ENCODE measurements around the gene KNSTRN. TPM values are rescaled to one million over a fixed set of nuclear protein-coding genes. Genes with fewer than 3 reads are reported as not detected.

Gene KNSTRN
- total RNA-seq, 1 experiment from 2014 or later = 85.2 TPM

- intact Hi-C loops (cut with micrococcal nuclease; ENCODE audit: unreplicated experiment) = no loop called here
- H3K79me2 ChIP-seq (ENCODE audit: low read depth) = peaks cover 33% of the 10 kb centered on the region
- no peaks in the 10 kb centered on the region for H3K9me2 ChIP-seq (ENCODE audit: insufficient read depth)
- peak overlapping the region; percentile 22; the same call in 1 of the 2 replicates for H3K4me3 ChIP-seq
- ChIA-PET POLR2A (ENCODE audit: unreplicated experiment) (no interaction called here), CTCF (interaction anchor here (0.6 kb wide), 1 partner anchor 20 kb away, joined by 6 read pairs; no protein-coding TSS in a partner anchor)
- TF ChIP-seq CTCF (conservative IDR thresholded peaks at IDR 0.05) (no peak), EZH2 (IDR thresholded peaks at IDR 0.05; ENCODE audit: low read depth) (no peak)
- peak in 1 of 2 experiments; percentile 69 for DNase-seq
- H3K4me2 ChIP-seq = peak overlapping the region; percentile 97
- no peaks in the 10 kb centered on the region for H3K27me3 ChIP-seq (ENCODE audit: insufficient read depth, low read depth)
- H4K20me1 ChIP-seq (ENCODE audit: insufficient read depth) = no peaks in the 10 kb centered on the region
- peaks cover 37% of the 10 kb centered on the region for H3F3A ChIP-seq (ENCODE audit: insufficient read depth, low read depth)
- H2AFZ ChIP-seq = no peak overlapping the region
- BruUV-seq (replicated peaks) = no TSS peak
- peak overlapping the region; percentile 93 for H3K27ac ChIP-seq
- H3K4me1 ChIP-seq (replicated peaks; ENCODE audit: insufficient read depth) = peaks cover 72% of the 10 kb centered on the region
- H3K9me3 ChIP-seq (ENCODE audit: insufficient read depth, low read depth) = no peaks in the 10 kb centered on the region
- H3K36me3 ChIP-seq (ENCODE audit: low read depth) = peaks cover 9% of the 10 kb centered on the region; the same call in 1 of the 2 replicates
Observed at GRCh38 chr15:40342416-40343320, 39.9 kb upstream of the KNSTRN start.

- H4K20me1 ChIP-seq (ENCODE audit: insufficient read depth) = no peaks in the 10 kb centered on the region
- ChIA-PET CTCF (interaction anchor here (1.5 to 1.7 kb wide), 2 partner anchors 15 to 53 kb away, joined by 4 to 17 read pairs; partner anchors contain the start of gene DISP2), POLR2A (ENCODE audit: unreplicated experiment) (interaction anchor here (0.6 kb wide), 3 partner anchors 47 to 101 kb away, joined by 3 to 5 read pairs (median 3); no protein-coding TSS in a partner anchor)
- peak overlapping the region; percentile 51; the same call in 1 of the 2 replicates for H3K4me3 ChIP-seq
- H3F3A ChIP-seq (ENCODE audit: insufficient read depth, low read depth) = peaks cover 31% of the 10 kb centered on the region
- H3K79me2 ChIP-seq (ENCODE audit: low read depth) = peaks cover 24% of the 10 kb centered on the region
- H3K4me2 ChIP-seq = peak overlapping the region; percentile 97
- DNase-seq = peak; percentile 75 to 88
- no peak for TF ChIP-seq EZH2 (IDR thresholded peaks at IDR 0.05; ENCODE audit: low read depth)
- no peak for TF ChIP-seq CTCF (conservative IDR thresholded peaks at IDR 0.05)
- no peaks in the 10 kb centered on the region for H3K27me3 ChIP-seq (ENCODE audit: insufficient read depth, low read depth)
- H3K9me3 ChIP-seq (ENCODE audit: insufficient read depth, low read depth) = no peaks in the 10 kb centered on the region
- H3K27ac ChIP-seq = peak overlapping the region; percentile 93
- H3K4me1 ChIP-seq (replicated peaks; ENCODE audit: insufficient read depth) = peaks cover 75% of the 10 kb centered on the region
- intact Hi-C loops (cut with micrococcal nuclease; ENCODE audit: unreplicated experiment) = no loop called here
- BruUV-seq (replicated peaks) = no TSS peak
- H3K9me2 ChIP-seq (ENCODE audit: insufficient read depth) = no peaks in the 10 kb centered on the region
- H2AFZ ChIP-seq = no peak overlapping the region
- H3K36me3 ChIP-seq (ENCODE audit: low read depth) = 0 out of 2 replicates have a peak, but pooled peaks cover under 1% of the 10 kb centered on the region
Observed at GRCh38 chr15:40343512-40343911, 39.0 kb upstream of the KNSTRN start.

GRCh38 chr15:40344217-40344616 is 38.3 kb upstream of the KNSTRN start:
- CTCF ChIA-PET = interaction anchor here (0.9 to 1.7 kb wide), 4 partner anchors 14 to 53 kb away, joined by 3 to 17 read pairs (median 4); partner anchors contain the start of gene DISP2
- Histone ChIP-seq H3K27me3 (ENCODE audit: insufficient read depth, low read depth) (no peaks in the 10 kb centered on the region), H3K9me3 (ENCODE audit: insufficient read depth, low read depth) (no peaks in the 10 kb centered on the region), H3K79me2 (ENCODE audit: low read depth) (peaks cover 20% of the 10 kb centered on the region), H3K27ac (peak overlapping the region; percentile 93), H3K4me3 (peak overlapping the region; percentile 51), H3K9me2 (ENCODE audit: insufficient read depth) (no peaks in the 10 kb centered on the region), H2AFZ (no peak overlapping the region), H3K36me3 (ENCODE audit: low read depth) (no peaks in the 10 kb centered on the region), H3K4me2 (peak overlapping the region; percentile 97), H4K20me1 (ENCODE audit: insufficient read depth) (no peaks in the 10 kb centered on the region), H3K4me1 (replicated peaks; ENCODE audit: insufficient read depth) (peaks cover 79% of the 10 kb centered on the region), H3F3A (ENCODE audit: insufficient read depth, low read depth) (peaks cover 32% of the 10 kb centered on the region)
- DNase-seq = no peak
- no TSS peak for BruUV-seq (replicated peaks)
- TF ChIP-seq EZH2 (IDR thresholded peaks at IDR 0.05; ENCODE audit: low read depth) = no peak
- no peak for TF ChIP-seq CTCF (conservative IDR thresholded peaks at IDR 0.05)
- intact Hi-C loops (cut with micrococcal nuclease; ENCODE audit: unreplicated experiment) = no loop called here
- POLR2A ChIA-PET (ENCODE audit: unreplicated experiment) = interaction anchor here (0.6 kb wide), 1 partner anchor 211 kb away, joined by 3 read pairs; no protein-coding TSS in a partner anchor
